ENCODE data around the gene PHF14.

DNA sequence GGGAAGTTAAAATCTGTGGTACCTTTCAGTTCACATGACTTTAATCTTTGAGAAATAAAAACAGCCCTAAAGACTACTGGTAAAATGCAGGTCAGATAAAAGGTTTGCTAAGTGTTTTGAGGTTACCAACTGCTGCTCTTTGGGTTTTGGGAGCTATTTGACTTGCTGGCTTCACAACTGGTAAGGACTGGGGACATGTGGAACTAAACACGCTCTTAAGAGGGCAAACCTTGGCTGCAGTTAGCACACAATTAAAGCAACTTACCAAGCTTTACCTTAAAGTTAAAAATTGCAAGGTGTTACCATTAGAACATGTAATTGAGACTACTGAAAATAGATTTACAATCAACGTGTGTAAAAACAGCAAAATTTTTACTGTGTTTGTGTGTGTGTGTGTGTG, 220.2 kb downstream of the PHF14 start:
- TF ChIP-seq, protein P1, sequence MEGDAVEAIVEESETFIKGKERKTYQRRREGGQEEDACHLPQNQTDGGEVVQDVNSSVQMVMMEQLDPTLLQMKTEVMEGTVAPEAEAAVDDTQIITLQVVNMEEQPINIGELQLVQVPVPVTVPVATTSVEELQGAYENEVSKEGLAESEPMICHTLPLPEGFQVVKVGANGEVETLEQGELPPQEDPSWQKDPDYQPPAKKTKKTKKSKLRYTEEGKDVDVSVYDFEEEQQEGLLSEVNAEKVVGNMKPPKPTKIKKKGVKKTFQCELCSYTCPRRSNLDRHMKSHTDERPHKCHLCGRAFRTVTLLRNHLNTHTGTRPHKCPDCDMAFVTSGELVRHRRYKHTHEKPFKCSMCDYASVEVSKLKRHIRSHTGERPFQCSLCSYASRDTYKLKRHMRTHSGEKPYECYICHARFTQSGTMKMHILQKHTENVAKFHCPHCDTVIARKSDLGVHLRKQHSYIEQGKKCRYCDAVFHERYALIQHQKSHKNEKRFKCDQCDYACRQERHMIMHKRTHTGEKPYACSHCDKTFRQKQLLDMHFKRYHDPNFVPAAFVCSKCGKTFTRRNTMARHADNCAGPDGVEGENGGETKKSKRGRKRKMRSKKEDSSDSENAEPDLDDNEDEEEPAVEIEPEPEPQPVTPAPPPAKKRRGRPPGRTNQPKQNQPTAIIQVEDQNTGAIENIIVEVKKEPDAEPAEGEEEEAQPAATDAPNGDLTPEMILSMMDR (conservative IDR thresholded peaks at IDR 0.05; ENCODE audit: low read depth, low read length): no peak
- TF ChIP-seq EZH2 (IDR thresholded peaks at IDR 0.05; ENCODE audit: low read length, unreplicated experiment) (no peak), EZH2phosphoT487 (IDR thresholded peaks at IDR 0.05; ENCODE audit: borderline replicate concordance, low read length) (no peak)

Measured in PC-3 (cell line).